Thyroid gland (tissue), 4 donors: ENCODE results near the gene COPB1. TPM values are rescaled to one million over a fixed set of nuclear protein-coding genes. Genes with fewer than 3 reads are reported as not detected.

Experiments
- DNase-seq, 2 donors: peaks; one replicate each; pipeline ENCODE4 v3.0.0-alpha.2; 2019
- H3K27ac ChIP-seq, 3 donors: fragments of 200-600 bp; sonication (generic); 1 replicate in 2 of 3; 2 replicates in 1 of 3; pipeline ENCODE4 v1.5.1; 2016 to 2019; ENCODE audit warnings: mild to moderate bottlenecking in 1 of 3, moderate library complexity in 1 of 3
- H3K27me3 ChIP-seq: fragments of 200-600 bp; sonication (generic); one replicate; pipeline ENCODE4 v1.5.1; 2019
- H3K36me3 ChIP-seq, 2 donors: fragments of 200-600 bp; sonication (generic); one replicate each; pipeline ENCODE4 v1.5.1; 2016 to 2019
- H3K4me1 ChIP-seq, 2 donors: fragments of 200-600 bp; sonication (generic); one replicate each; pipeline ENCODE4 v1.5.1; 2017 to 2019
- H3K4me3 ChIP-seq, 3 donors: fragments of 200-600 bp; sonication (generic); replicated peaks in 1 of 3; 1 replicate in 2 of 3; 2 replicates in 1 of 3; pipeline ENCODE4 v1.5.1; 2016; ENCODE audit warnings: mild to moderate bottlenecking in 1 of 3
- H3K9me3 ChIP-seq: fragments of 200-600 bp; sonication (generic); one replicate; pipeline ENCODE4 v1.5.1; 2017
- CTCF ChIP-seq, 6 experiments: fragments of 200-600 bp in 3 of 6; fragments of 450-650 bp in 3 of 6; sonication (generic) in 3 of 6; IDR thresholded peaks; one replicate each; pipeline ENCODE4 v1.5.1; 2016 to 2019; ENCODE audit warnings: antibody characterized with exemption in 6 of 6, mild to moderate bottlenecking in 2 of 6, inconsistent platforms in 1 of 6, moderate library complexity in 1 of 6
- POLR2A ChIP-seq, 2 donors: fragments of 450-650 bp; IDR thresholded peaks; one replicate each; pipeline ENCODE4 v1.6.1; 2017; ENCODE audit warnings: antibody characterized with exemption in 2 of 2, mild to moderate bottlenecking in 2 of 2, moderate library complexity in 1 of 2
- WGBS, 2 donors: methylation state at CpG; one replicate each; pipeline ENCODE4 v1.1.5; 2017; 5-methylcytosine and 5-hydroxymethylcytosine counted together
- intact Hi-C: fragments of 100-400 bp; cut with DNase I; formaldehyde crosslinking; loops from one replicate; pipeline ENCODE4 v1.15.1; 2023
- total RNA-seq, 4 donors: library from RNA; depleted of rRNA; stranded (reverse); fragments of >200 nt; gene quantifications; one replicate each; pipeline ENCODE4 v1.2.3, GENCODE V29; 2016

The COPB1 gene
- total RNA-seq, 4 donors from 2014 or later, result 124 to 189 (median 164) TPM

DNA sequence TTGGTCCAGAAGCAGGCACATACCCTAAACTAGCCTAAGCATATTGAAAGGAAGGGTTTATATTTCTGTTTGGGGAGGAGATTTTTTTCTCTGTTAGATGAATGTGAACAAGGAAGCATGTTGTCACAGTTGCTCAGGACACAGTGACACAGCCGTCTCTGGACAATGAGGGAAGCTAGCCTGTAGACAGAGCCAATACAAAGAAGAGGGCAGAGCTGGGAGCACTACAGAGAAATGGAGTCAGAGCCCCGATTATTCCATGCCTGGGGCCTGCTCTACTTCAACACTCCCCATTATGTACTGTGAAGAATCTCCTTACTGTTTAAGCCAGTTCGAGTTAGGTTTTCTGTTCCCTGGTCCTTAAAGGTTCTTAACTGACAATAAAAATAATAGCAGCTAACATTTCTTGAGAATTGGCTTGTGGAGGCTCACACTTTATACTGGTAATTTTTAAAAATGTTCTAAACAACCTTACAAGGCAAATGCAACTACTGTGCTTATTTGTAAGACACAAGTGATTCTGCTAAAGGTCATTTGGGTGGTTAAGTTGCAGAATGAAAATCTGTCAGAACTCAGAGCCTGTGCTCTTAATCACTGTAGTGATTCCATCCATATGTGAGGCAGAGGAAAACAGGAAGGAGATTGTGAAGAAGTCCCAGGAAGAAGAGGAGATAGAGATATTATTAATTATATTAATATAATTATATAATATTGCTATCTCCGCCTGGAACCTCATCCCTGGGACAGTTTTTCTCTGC lies 81.8 kb downstream of the COPB1 start:
- TF ChIP-seq POLR2A (IDR thresholded peaks at IDR 0.05) (no peak), CTCF (IDR thresholded peaks at IDR 0.05) (no peak)
- no peak overlapping the region for H3K27ac ChIP-seq

GRCh38 chr11:14417186-14417585 lies 82.4 kb downstream of the COPB1 start:
- Histone ChIP-seq H3K9me3 (no peaks in the 10 kb centered on the region), H3K4me1 (peaks cover 0 to 4% of the 10 kb centered on the region in 2 donors), H3K27ac (no peak overlapping the region), H3K4me3 (no peak overlapping the region), H3K36me3 (no peaks in the 10 kb centered on the region), H3K27me3 (no peaks in the 10 kb centered on the region)
- TF ChIP-seq CTCF (IDR thresholded peaks at IDR 0.05), result no peak
- TF ChIP-seq POLR2A (IDR thresholded peaks at IDR 0.05), result no peak
- intact Hi-C loops, result no loop called here
- WGBS, 2 donors, result 87 to 93% methylated on average over 4 of the region's 4 CpGs
- no peak for DNase-seq

More for the DNA sequence above, 81.8 kb downstream of the COPB1 start:
- no peak overlapping the region for H3K4me3 ChIP-seq
- intact Hi-C loops, result no loop called here
- H3K4me1 ChIP-seq, result peaks cover 0 to 10% of the 10 kb centered on the region in 2 donors
- 73% methylated on average over 4 of the region's 4 CpGs for WGBS, 2 donors
- H3K9me3 ChIP-seq, result no peaks in the 10 kb centered on the region
- H3K27me3 ChIP-seq, result no peaks in the 10 kb centered on the region
- DNase-seq, result no peak
- no peaks in the 10 kb centered on the region for H3K36me3 ChIP-seq

DNA sequence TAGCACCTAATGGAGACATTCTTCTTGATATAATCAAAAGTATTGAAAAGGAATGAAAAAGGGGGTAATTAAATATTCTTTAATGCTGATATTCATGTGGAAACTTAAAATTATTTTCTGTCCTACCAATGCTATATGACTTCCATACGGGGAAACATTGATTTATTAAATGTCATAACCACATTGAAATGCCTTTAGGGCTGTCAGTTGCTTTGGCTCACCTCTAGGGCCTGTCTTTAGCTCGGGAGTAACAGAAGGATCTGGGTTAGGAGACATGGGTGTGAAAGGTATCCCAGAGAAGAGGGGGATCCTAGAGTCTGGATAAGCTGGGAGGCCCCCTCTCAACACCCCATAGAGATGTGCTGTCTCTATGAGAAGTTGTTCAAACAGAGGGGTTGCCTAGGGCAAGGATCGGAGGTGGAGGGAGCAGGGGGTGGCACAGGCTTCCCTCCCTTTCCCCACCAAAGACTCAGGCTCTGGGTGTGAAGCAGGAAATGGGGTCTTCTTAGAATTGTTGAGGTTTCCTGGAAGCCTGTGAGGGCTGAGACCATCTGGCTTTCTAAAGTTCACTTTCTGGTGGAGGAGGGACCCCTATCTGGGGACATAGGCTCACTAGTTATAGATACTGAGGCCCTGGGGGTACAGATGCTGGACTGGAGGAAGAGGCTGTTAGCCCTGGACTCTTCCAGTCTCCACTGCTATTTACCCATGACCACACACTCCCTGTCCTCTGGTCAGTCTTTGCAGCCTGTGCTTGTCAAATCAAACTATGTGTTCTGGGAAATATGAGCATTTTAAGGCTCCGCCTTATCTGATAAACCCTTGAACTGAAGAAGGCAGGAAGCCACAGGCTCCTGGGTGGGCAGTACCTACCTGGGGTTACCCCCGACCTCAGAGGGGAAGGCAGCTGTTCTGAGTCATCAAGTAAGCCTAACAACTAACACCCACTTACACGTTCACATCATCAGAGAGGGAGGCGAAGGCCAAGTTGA lies 84.8 kb downstream of the COPB1 start:
- Histone ChIP-seq H3K36me3 (no peaks in the 10 kb centered on the region), H3K27me3 (no peaks in the 10 kb centered on the region), H3K27ac (no peak overlapping the region), H3K4me3 (no peak overlapping the region), H3K9me3 (no peaks in the 10 kb centered on the region), H3K4me1 (no peaks in the 10 kb centered on the region)
- TF ChIP-seq POLR2A (IDR thresholded peaks at IDR 0.05) (no peak), CTCF (IDR thresholded peaks at IDR 0.05) (no peak)
- no peak for DNase-seq
- intact Hi-C loops, result no loop called here
- WGBS, 2 donors, result 61 to 75% methylated on average over 7 of the region's 7 CpGs

- Histone ChIP-seq H3K9me3 (no peaks in the 10 kb centered on the region), H3K27ac (no peak overlapping the region), H3K4me1 (no peaks in the 10 kb centered on the region), H3K4me3 (no peak overlapping the region), H3K27me3 (no peaks in the 10 kb centered on the region), H3K36me3 (no peaks in the 10 kb centered on the region)
- no peak for TF ChIP-seq CTCF (IDR thresholded peaks at IDR 0.05)
- no peak for TF ChIP-seq POLR2A (IDR thresholded peaks at IDR 0.05)
- WGBS, 2 donors, result 81 to 89% methylated on average over 4 of the region's 4 CpGs
- DNase-seq, result no peak
- intact Hi-C loops, result no loop called here
Measured at GRCh38 chr11:14413307-14414069, 86.1 kb downstream of the COPB1 start.
